Measurements from ENCODE around the gene DISC1.
A peak's percentile ranks its signal among the peaks of the same experiment; 100 is the strongest.

DISC1 gene

GRCh38 chr1:232040260-232040659, 413.7 kb downstream of the DISC1 start:
- Histone ChIP-seq H3K36me3 (replicated peaks in 1 of 2; ENCODE audit: control insufficient read depth in 2 of 2, insufficient read depth in 2 of 2, low read length in 2 of 2) (no peaks in the 10 kb centered on the region), H4K8ac (ENCODE audit: low read depth, low read length) (no peak overlapping the region), H2BK5ac (ENCODE audit: low read length) (no peak overlapping the region), H3K9ac (ENCODE audit: low read depth, low read length, poor library complexity) (no peak overlapping the region), H3K27me3 (ENCODE audit: control insufficient read depth in 3 of 3, insufficient read depth in 3 of 3, low read depth in 1 of 3, low read length in 3 of 3) (no peaks in the 10 kb centered on the region), H4K91ac (ENCODE audit: low read depth, low read length, poor library complexity) (no peak overlapping the region), H3K79me1 (ENCODE audit: low read depth, low read length) (no peaks in the 10 kb centered on the region), H3K4me1 (ENCODE audit: control insufficient read depth in 2 of 2, insufficient read depth in 1 of 2, low read depth in 1 of 2, low read length in 2 of 2) (peaks cover 3 to 6% of the 10 kb centered on the region in 2 donors), H2BK120ac (ENCODE audit: low read depth, low read length) (no peak overlapping the region), H3K27ac (replicated peaks; ENCODE audit: low read length) (no peak overlapping the region), H3K18ac (ENCODE audit: low read length) (no peak overlapping the region), H2AK5ac (ENCODE audit: low read depth, low read length) (no peak overlapping the region), H3K4me3 (ENCODE audit: low read length in 2 of 2) (no peak overlapping the region), H3K23ac (ENCODE audit: low read depth, low read length, poor library complexity) (no peak overlapping the region), H3K14ac (ENCODE audit: low read length) (no peak overlapping the region), H2BK12ac (ENCODE audit: low read length) (no peak overlapping the region), H3K4ac (ENCODE audit: low read length) (no peak overlapping the region), H2AFZ (ENCODE audit: low read length) (no peak overlapping the region), H3K9me3 (replicated peaks in 1 of 2; ENCODE audit: control insufficient read depth in 2 of 2, insufficient read depth in 1 of 2, low read depth in 1 of 2, low read length in 2 of 2) (peaks cover 2 to 4% of the 10 kb centered on the region in 2 donors), H2BK15ac (ENCODE audit: low read length) (no peak overlapping the region), H3K4me2 (ENCODE audit: insufficient read depth, low read length, poor library complexity, severe bottlenecking) (no peak overlapping the region)
- DNase-seq (ENCODE audit: low spot score), result no peak
- WGBS, 2 donors (ENCODE audit: extremely low coverage in 2 of 2, insufficient read length in 2 of 2, insufficient replicate concordance in 1 of 2), result no CpG with 5 or more reads among the region's 3 CpGs

- Histone ChIP-seq H2BK5ac (ENCODE audit: low read length) (no peak overlapping the region), H3K4me2 (ENCODE audit: insufficient read depth, low read length, poor library complexity, severe bottlenecking) (no peak overlapping the region), H2BK120ac (ENCODE audit: low read depth, low read length) (no peak overlapping the region), H2AFZ (ENCODE audit: low read length) (peak overlapping the region; percentile 82), H2BK12ac (ENCODE audit: low read length) (no peak overlapping the region), H3K9ac (ENCODE audit: low read depth, low read length, poor library complexity) (no peak overlapping the region), H3K4me3 (ENCODE audit: low read length in 2 of 2) (no peak overlapping the region), H3K36me3 (replicated peaks in 1 of 2; ENCODE audit: control insufficient read depth in 2 of 2, insufficient read depth in 2 of 2, low read length in 2 of 2) (no peaks in the 10 kb centered on the region), H3K27me3 (ENCODE audit: control insufficient read depth in 3 of 3, insufficient read depth in 3 of 3, low read depth in 1 of 3, low read length in 3 of 3) (no peaks in the 10 kb centered on the region), H3K9me3 (replicated peaks in 1 of 2; ENCODE audit: control insufficient read depth in 2 of 2, insufficient read depth in 1 of 2, low read depth in 1 of 2, low read length in 2 of 2) (no peaks in the 10 kb centered on the region), H2AK5ac (ENCODE audit: low read depth, low read length) (no peak overlapping the region), H4K8ac (ENCODE audit: low read depth, low read length) (no peak overlapping the region), H3K4me1 (ENCODE audit: control insufficient read depth in 2 of 2, insufficient read depth in 1 of 2, low read depth in 1 of 2, low read length in 2 of 2) (peaks cover 5 to 13% of the 10 kb centered on the region in 2 donors), H3K18ac (ENCODE audit: low read length) (peak overlapping the region; percentile 31), H3K4ac (ENCODE audit: low read length) (no peak overlapping the region), H2BK15ac (ENCODE audit: low read length) (no peak overlapping the region), H3K14ac (ENCODE audit: low read length) (no peak overlapping the region), H4K91ac (ENCODE audit: low read depth, low read length, poor library complexity) (no peak overlapping the region), H3K23ac (ENCODE audit: low read depth, low read length, poor library complexity) (no peak overlapping the region), H3K79me1 (ENCODE audit: low read depth, low read length) (no peaks in the 10 kb centered on the region), H3K27ac (replicated peaks; ENCODE audit: low read length) (no peak overlapping the region)
- no peak for DNase-seq (ENCODE audit: low spot score)
- no CpG with 5 or more reads among the region's 3 CpGs for WGBS, 2 donors (ENCODE audit: extremely low coverage in 2 of 2, insufficient read length in 2 of 2, insufficient replicate concordance in 1 of 2)
Observed at GRCh38 chr1:232044728-232045127, 418.1 kb downstream of the DISC1 start.

DNA sequence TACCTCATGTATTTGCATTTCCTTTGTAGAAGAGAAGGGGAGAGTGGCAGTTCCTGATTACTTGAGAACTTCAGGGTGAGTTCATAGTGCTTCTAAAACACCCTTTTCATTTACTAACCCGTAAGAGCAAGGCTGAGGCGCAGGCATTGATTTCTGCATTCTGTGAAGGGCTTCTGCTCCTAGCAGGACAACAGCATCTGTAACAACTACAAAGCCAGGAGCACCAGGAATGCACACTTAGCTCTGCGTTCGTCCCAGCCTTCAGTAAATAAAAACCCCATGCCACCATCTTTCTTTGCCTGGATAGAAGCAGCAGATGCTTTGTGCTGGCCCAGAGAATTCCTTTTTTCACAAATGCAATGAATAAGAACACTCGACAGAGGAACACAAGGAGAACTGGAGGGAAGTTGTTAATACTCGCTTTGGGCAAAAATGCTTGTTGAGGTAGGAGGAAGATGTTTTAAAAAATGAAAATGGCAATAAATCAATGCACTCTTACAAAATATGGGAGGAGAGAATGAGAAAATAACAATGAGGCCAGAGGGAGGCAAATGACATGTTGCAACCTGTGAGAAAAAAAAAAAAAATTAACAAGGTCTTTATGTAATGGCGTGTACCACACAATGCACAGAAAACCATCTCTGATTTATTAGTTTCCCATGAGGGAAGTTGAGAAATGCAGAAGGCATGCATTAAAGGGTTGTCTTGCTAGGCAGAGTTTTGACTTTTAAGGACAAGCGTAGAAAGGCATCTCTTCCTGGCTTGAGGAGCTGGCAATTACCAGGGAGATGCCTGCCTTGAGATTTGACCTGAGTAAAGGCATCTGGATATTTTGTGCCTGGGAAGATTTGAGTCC, 418.8 kb downstream of the DISC1 start:
- no peaks in the 10 kb centered on the region for H3K36me3 ChIP-seq (replicated peaks in 1 of 2; ENCODE audit: control insufficient read depth in 2 of 2, insufficient read depth in 2 of 2, low read length in 2 of 2)
- H2AFZ ChIP-seq (ENCODE audit: low read length), result peak overlapping the region; percentile 82
- no peak overlapping the region for H2AK5ac ChIP-seq (ENCODE audit: low read depth, low read length)
- H2BK5ac ChIP-seq (ENCODE audit: low read length), result no peak overlapping the region
- H3K4ac ChIP-seq (ENCODE audit: low read length), result no peak overlapping the region
- H3K27ac ChIP-seq (replicated peaks; ENCODE audit: low read length), result peak overlapping the region; percentile 15
- no peak overlapping the region for H2BK120ac ChIP-seq (ENCODE audit: low read depth, low read length)
- no peak overlapping the region for H3K9ac ChIP-seq (ENCODE audit: low read depth, low read length, poor library complexity)
- H3K4me3 ChIP-seq (ENCODE audit: low read length in 2 of 2), result no peak overlapping the region
- no peak overlapping the region for H2BK12ac ChIP-seq (ENCODE audit: low read length)
- no CpG with 5 or more reads among the region's 8 CpGs for WGBS, 2 donors (ENCODE audit: extremely low coverage in 2 of 2, insufficient read length in 2 of 2, insufficient replicate concordance in 1 of 2)
- no peak overlapping the region for H4K91ac ChIP-seq (ENCODE audit: low read depth, low read length, poor library complexity)
- no peak overlapping the region for H3K14ac ChIP-seq (ENCODE audit: low read length)
- H3K9me3 ChIP-seq (replicated peaks in 1 of 2; ENCODE audit: control insufficient read depth in 2 of 2, insufficient read depth in 1 of 2, low read depth in 1 of 2, low read length in 2 of 2), result no peaks in the 10 kb centered on the region
- H3K4me1 ChIP-seq (ENCODE audit: control insufficient read depth in 2 of 2, insufficient read depth in 1 of 2, low read depth in 1 of 2, low read length in 2 of 2), result peaks cover 5 to 13% of the 10 kb centered on the region in 2 donors
- no peaks in the 10 kb centered on the region for H3K27me3 ChIP-seq (ENCODE audit: control insufficient read depth in 3 of 3, insufficient read depth in 3 of 3, low read depth in 1 of 3, low read length in 3 of 3)
- H3K79me1 ChIP-seq (ENCODE audit: low read depth, low read length), result no peaks in the 10 kb centered on the region
- no peak for DNase-seq (ENCODE audit: low spot score)
- H3K23ac ChIP-seq (ENCODE audit: low read depth, low read length, poor library complexity), result no peak overlapping the region
- H2BK15ac ChIP-seq (ENCODE audit: low read length), result no peak overlapping the region
- H4K8ac ChIP-seq (ENCODE audit: low read depth, low read length), result no peak overlapping the region
- H3K4me2 ChIP-seq (ENCODE audit: insufficient read depth, low read length, poor library complexity, severe bottlenecking), result no peak overlapping the region
- no peak overlapping the region for H3K18ac ChIP-seq (ENCODE audit: low read length)

DNA sequence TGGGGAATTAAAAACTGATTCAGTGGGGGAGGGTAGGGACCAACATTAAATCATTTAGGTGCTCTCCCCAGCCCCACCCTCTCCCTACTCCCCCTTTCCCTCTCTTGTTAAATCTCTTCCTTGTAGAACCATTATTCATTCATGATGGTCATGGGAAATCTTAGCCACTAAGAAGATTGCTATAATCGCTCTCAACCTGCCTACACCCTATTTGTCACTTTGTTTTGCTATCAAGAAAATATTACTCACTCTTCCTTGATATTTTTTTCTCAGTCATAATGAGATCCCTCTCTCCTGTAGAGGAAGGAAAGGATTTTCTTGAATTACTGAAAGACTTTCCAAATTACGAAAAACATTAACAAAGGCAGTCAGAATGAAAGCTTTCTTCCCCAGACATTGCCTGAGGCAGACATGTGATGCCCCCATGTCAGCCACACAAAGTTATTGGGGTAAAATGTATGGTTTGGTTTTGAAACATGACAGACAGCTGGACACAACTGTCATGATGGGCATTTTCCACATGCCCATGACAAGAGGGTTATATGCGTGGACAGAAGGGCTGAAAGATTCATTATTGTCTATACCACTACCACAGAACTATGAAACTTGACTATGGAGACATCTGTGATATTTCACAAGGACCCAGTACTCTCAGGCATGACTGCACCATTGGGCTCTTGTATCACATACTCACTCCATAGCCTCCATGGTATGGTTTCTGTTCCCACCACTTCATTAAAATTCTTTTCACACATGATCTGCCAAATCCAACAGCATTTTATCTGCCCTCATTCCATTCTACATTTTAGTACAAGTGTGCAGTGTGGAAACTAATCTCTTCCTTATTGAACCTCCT, 420.1 kb downstream of the DISC1 start:
- no peak overlapping the region for H3K4me2 ChIP-seq (ENCODE audit: insufficient read depth, low read length, poor library complexity, severe bottlenecking)
- no peaks in the 10 kb centered on the region for H3K27me3 ChIP-seq (ENCODE audit: control insufficient read depth in 3 of 3, insufficient read depth in 3 of 3, low read depth in 1 of 3, low read length in 3 of 3)
- H2BK120ac ChIP-seq (ENCODE audit: low read depth, low read length), result no peak overlapping the region
- H2AK5ac ChIP-seq (ENCODE audit: low read depth, low read length), result no peak overlapping the region
- H2BK5ac ChIP-seq (ENCODE audit: low read length), result no peak overlapping the region
- no peak overlapping the region for H3K27ac ChIP-seq (replicated peaks; ENCODE audit: low read length)
- no peaks in the 10 kb centered on the region for H3K36me3 ChIP-seq (replicated peaks in 1 of 2; ENCODE audit: control insufficient read depth in 2 of 2, insufficient read depth in 2 of 2, low read length in 2 of 2)
- H3K4me1 ChIP-seq (ENCODE audit: control insufficient read depth in 2 of 2, insufficient read depth in 1 of 2, low read depth in 1 of 2, low read length in 2 of 2), result peaks cover 5 to 13% of the 10 kb centered on the region in 2 donors
- no peak overlapping the region for H2AFZ ChIP-seq (ENCODE audit: low read length)
- H3K9me3 ChIP-seq (replicated peaks in 1 of 2; ENCODE audit: control insufficient read depth in 2 of 2, insufficient read depth in 1 of 2, low read depth in 1 of 2, low read length in 2 of 2), result no peaks in the 10 kb centered on the region
- no peak overlapping the region for H3K4ac ChIP-seq (ENCODE audit: low read length)
- no peak overlapping the region for H4K91ac ChIP-seq (ENCODE audit: low read depth, low read length, poor library complexity)
- no peak overlapping the region for H3K18ac ChIP-seq (ENCODE audit: low read length)
- DNase-seq (ENCODE audit: low spot score), result no peak
- H3K79me1 ChIP-seq (ENCODE audit: low read depth, low read length), result no peaks in the 10 kb centered on the region
- H3K4me3 ChIP-seq (ENCODE audit: low read length in 2 of 2), result no peak overlapping the region
- H3K14ac ChIP-seq (ENCODE audit: low read length), result no peak overlapping the region
- no peak overlapping the region for H3K23ac ChIP-seq (ENCODE audit: low read depth, low read length, poor library complexity)
- H2BK15ac ChIP-seq (ENCODE audit: low read length), result no peak overlapping the region
- no CpG with 5 or more reads among the region's 3 CpGs for WGBS, 2 donors (ENCODE audit: extremely low coverage in 2 of 2, insufficient read length in 2 of 2, insufficient replicate concordance in 1 of 2)
- no peak overlapping the region for H3K9ac ChIP-seq (ENCODE audit: low read depth, low read length, poor library complexity)
- no peak overlapping the region for H2BK12ac ChIP-seq (ENCODE audit: low read length)
- H4K8ac ChIP-seq (ENCODE audit: low read depth, low read length), result no peak overlapping the region

Data from neuronal stem cell (in vitro differentiated cells).